GM12872 (cell line): ENCODE data around the gene WDR7.
A peak's percentile ranks its signal among the peaks of the same experiment; 100 is the strongest.

Experiments
- TF ChIP-seq, protein P1 (sequence below): IDR thresholded peaks from 3 replicates; pipeline ENCODE4 v1.5.1; 2011; ENCODE audit warnings: low read depth, mild to moderate bottlenecking, low read length, moderate library complexity; ENCODE audit not compliant: insufficient read depth

WDR7 gene

DNA sequence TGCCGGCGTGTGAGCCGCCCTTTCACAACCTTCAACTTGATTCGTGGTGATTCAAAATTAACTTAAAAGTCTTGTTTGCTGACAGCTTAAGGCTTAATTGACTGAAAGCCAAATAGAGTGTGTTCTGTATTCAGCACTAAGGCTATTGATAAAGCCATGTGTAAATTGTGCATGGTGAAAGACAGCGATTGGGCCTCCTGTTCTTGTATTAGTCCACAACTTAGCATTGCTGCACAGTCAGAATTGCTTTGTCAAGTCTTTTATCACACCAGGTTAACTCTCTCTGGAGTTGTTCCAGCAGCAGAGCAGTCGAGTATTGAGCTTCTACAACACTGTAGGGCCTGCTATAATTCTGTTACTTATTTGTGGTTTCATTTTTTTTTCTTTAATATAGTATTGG lies 210.1 kb downstream of the WDR7 start:
- TF ChIP-seq, protein P1, sequence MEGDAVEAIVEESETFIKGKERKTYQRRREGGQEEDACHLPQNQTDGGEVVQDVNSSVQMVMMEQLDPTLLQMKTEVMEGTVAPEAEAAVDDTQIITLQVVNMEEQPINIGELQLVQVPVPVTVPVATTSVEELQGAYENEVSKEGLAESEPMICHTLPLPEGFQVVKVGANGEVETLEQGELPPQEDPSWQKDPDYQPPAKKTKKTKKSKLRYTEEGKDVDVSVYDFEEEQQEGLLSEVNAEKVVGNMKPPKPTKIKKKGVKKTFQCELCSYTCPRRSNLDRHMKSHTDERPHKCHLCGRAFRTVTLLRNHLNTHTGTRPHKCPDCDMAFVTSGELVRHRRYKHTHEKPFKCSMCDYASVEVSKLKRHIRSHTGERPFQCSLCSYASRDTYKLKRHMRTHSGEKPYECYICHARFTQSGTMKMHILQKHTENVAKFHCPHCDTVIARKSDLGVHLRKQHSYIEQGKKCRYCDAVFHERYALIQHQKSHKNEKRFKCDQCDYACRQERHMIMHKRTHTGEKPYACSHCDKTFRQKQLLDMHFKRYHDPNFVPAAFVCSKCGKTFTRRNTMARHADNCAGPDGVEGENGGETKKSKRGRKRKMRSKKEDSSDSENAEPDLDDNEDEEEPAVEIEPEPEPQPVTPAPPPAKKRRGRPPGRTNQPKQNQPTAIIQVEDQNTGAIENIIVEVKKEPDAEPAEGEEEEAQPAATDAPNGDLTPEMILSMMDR = no peak

DNA sequence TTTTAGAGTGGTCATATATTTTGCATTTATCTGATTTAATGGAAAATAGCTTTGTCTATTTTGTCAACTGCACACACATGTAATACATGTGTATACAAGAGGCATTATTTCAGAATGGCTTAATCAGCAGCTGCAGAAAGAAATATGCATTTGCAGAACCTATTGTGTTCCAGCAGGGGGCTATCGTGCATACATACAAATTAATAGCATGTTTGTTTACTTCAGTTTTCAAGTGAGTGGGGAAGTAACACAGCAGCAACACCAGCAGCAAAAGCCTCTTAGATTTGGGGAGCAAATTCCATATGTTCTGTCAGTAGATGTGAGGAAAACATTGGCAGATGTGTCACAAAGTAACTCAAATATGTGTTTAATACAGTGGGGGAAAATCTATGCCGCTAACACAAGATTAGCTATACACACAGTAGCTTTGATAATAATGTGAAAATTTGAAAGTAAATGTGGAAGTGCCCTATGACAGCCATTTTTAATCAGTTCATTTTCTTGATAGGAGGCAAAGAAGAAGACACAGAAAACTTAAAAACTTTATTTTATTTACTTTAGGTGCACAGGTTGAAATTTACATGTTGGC lies 218.1 kb downstream of the WDR7 start:
- TF ChIP-seq, protein P1 = peak; percentile 76

DNA sequence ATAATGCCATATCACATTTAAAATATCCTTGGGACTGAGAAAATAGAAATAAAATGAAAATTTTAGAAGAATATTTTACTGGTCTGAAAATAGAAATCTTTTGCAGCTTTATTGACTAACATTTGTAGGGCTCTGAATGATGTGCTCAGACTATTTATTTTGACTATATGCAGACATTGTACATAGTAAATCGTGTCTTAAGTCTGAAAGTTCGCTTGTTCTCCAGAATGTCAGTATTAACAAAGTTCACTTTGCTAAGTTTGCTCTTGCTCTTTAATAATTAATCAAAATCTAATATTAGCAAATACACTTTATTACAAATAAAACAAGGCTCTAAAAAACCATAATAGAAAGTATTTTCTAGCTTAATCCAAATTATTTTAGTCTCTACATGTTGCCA lies 219.8 kb downstream of the WDR7 start:
- TF ChIP-seq, protein P1 = no peak

DNA sequence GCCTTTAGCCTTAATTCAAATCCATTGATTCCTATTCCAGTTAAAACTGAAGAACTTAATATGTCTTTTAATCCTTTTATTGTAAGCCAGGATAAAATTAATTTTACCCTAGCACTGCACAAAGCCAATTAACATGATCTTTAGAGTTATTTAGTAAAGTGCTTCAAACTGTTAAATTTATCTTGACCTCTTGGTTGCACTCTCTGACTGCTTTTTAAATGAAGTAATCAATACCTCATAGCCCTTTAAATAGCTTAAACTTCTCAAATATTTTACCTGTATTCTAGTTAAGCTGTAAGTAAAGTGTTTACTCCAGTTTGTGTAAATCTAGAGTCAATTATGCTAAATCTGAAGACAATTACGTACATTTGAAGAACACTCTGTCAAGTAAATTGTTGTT lies 221.0 kb downstream of the WDR7 start:
- TF ChIP-seq, protein P1 = no peak

DNA sequence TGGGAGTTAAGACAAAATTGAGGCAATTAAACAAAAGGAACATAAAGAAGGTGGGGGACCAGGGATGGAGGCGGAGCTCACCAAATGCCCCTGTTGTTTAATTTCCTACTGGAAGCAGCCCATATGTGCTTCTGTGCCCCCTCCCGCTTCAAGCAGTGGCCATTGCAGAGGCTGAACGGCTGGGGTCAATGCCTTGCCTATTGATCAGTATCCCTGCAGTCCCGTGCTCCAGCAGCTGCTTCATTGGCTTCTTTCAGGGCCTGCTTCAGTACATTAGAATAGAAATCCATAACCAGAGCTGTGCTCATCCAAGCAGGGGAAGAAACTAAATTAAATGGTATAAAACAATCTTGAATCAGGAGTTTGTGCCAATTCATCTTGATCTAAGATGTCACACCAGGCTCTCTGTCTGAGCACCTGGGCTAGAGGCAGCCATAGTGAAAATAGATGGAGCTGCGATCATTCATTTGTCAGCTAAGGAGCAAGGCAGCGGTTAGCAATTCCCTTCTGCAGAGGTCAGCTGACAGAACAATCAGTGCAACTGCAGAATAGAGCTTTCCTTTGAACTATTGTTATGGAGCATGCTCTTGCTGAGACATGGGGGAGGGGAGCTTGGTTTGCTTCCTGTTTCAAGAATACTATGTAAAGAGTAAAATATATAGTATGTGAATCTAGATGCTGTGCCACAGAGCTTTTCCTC lies 222.4 kb downstream of the WDR7 start:
- TF ChIP-seq, protein P1 = no peak

DNA sequence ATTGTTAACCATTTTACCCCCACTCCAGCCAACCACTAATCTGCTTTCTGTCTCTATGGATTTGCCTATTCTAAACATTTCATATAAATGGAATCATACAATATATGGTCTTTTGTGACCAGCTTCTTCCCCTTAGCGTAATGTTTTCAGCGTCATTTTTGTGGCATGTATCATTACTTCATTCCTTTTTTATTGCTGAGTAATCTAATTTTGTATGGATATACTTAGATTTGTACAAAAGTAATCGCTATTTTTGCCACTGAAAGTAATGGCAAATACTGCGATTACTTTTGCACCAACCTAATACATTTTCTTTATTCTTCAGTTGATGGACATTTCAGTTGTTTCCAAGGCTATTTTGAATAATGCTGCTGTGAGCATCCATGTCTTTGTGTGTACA lies 227.6 kb downstream of the WDR7 start:
- TF ChIP-seq, protein P1 = no peak

DNA sequence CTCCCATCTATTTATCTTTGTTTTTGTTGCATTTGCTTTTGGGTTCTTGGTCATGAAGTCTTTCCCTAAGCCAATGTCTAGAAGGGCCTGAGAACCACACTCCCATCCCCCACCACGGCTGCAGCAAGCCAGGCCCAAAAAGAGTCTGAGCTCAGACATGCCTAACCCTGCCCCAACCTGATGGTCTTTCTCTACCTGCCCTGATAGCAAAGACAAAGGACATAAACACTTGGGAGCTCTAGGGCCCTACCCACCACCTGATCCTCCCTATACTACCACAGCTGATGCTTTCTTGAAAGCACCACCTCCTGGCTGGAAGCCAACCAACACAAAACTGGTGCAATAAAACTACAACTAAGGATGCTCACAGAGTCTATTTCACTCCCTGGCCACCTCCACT lies 233.4 kb downstream of the WDR7 start:
- TF ChIP-seq, protein P1 = no peak
